Osteocyte (in vitro differentiated cells): ENCODE measurements around the gene ZNF428. TPM values are rescaled to one million over a fixed set of nuclear protein-coding genes. Genes with fewer than 3 reads are reported as not detected.

ENCODE experiments used
- DNase-seq: peaks from one replicate; pipeline ENCODE4 v3.0.0; 2021; ENCODE audit warnings: mixed read lengths; ENCODE audit not compliant: unreplicated experiment; ENCODE audit errors: extremely low spot score
- H3K27ac Mint-ChIP-seq: one replicate; pipeline ENCODE4 v1.8.0; 2021; ENCODE audit warnings: mild to moderate bottlenecking, mixed read lengths; ENCODE audit not compliant: unreplicated experiment
- H3K27me3 Mint-ChIP-seq: one replicate; pipeline ENCODE4 v1.8.0; 2021; ENCODE audit warnings: mixed read lengths; ENCODE audit not compliant: unreplicated experiment
- H3K36me3 Mint-ChIP-seq: one replicate; pipeline ENCODE4 v1.8.0; 2021; ENCODE audit warnings: mixed read lengths; ENCODE audit not compliant: unreplicated experiment
- H3K4me1 Mint-ChIP-seq: one replicate; pipeline ENCODE4 v1.8.0; 2021; ENCODE audit warnings: mixed read lengths; ENCODE audit not compliant: unreplicated experiment
- H3K4me3 Mint-ChIP-seq: one replicate; pipeline ENCODE4 v1.8.0; 2021; ENCODE audit warnings: mild to moderate bottlenecking, moderate library complexity, mixed read lengths; ENCODE audit not compliant: unreplicated experiment
- H3K9me3 Mint-ChIP-seq: one replicate; pipeline ENCODE4 v1.8.0; 2021; ENCODE audit warnings: mixed read lengths; ENCODE audit not compliant: unreplicated experiment
- total RNA-seq: library from RNA; stranded (reverse); gene quantifications from 2 replicates; pipeline ENCODE4 v1.2.1, GENCODE V29; 2021
- TF ChIP-seq, protein P1 (sequence below): fragments of 200-600 bp; sonication (generic); IDR thresholded peaks from 2 replicates; pipeline ENCODE4 v1.5.0; 2021; ENCODE audit warnings: antibody characterized with exemption, mild to moderate bottlenecking, moderate library complexity

Gene ZNF428
- total RNA-seq, 1 donor from 2014 or later = 74.1 TPM

DNA sequence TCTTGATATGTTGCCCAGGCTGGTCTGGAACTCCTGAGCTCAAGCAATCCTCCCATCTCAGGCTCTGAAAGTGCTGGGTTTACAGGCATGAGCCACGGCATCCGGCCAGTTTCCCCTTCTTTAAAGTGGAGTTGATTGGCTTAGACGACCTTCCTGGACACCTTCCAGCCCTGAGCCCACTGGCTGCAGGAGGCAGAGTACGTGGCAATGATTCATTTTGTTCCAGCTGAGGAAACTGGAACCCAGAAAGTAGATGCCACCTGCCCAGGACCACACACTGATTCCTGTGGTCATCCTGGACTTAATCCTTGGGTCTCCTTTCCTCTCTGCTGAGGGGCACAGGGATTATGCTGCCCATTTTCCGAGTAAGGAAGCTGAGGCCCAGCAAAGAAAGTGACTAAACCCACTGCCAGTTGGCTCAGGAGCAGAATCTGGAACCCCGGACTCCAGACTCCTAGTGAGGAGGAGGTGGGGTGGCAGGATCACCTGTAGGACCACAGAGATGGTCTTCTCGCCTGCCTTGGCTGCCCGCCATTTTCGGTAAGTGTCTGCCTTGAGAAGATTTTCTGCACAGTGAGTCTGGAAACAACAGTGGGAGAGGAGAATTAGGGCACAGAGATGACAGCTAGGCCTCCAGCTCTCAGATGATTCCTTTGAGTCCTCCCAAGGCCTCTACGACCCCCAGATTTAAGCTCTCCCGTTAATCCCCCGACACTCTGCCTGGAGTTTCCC, 44.8 kb downstream of the ZNF428 start:
- H3K27ac Mint-ChIP-seq = peak overlapping the region; percentile 93
- TF ChIP-seq, protein P1, sequence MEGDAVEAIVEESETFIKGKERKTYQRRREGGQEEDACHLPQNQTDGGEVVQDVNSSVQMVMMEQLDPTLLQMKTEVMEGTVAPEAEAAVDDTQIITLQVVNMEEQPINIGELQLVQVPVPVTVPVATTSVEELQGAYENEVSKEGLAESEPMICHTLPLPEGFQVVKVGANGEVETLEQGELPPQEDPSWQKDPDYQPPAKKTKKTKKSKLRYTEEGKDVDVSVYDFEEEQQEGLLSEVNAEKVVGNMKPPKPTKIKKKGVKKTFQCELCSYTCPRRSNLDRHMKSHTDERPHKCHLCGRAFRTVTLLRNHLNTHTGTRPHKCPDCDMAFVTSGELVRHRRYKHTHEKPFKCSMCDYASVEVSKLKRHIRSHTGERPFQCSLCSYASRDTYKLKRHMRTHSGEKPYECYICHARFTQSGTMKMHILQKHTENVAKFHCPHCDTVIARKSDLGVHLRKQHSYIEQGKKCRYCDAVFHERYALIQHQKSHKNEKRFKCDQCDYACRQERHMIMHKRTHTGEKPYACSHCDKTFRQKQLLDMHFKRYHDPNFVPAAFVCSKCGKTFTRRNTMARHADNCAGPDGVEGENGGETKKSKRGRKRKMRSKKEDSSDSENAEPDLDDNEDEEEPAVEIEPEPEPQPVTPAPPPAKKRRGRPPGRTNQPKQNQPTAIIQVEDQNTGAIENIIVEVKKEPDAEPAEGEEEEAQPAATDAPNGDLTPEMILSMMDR = no peak
- no peaks in the 10 kb centered on the region for H3K27me3 Mint-ChIP-seq
- H3K4me1 Mint-ChIP-seq = peaks cover 18% of the 10 kb centered on the region
- H3K36me3 Mint-ChIP-seq = peaks cover 5% of the 10 kb centered on the region
- peak overlapping the region; percentile 92 for H3K4me3 Mint-ChIP-seq
- no peak for DNase-seq
- no peaks in the 10 kb centered on the region for H3K9me3 Mint-ChIP-seq

DNA sequence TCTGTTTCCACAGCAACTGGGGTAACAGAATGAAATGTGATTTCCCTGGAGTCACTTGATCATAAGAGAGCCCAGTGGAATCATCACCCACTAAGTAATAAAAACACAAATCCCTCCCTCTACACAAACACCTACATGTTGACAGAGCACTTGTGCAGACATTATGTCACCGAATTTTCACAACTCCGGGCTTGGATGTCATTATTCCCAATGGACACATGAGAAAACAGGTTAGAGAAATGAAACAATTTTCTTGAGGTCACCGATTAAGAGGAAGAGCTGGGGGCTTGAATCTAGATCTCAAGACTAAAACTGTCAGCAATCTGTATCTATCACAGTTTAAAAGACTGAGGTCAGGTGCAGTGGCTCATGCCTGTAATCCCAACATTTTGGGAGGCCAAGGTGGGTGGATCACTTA, 47.2 kb downstream of the ZNF428 start:
- no peak for DNase-seq
- TF ChIP-seq, protein P1 = no peak
- Mint-ChIP-seq H3K4me3 (no peak overlapping the region), H3K9me3 (no peaks in the 10 kb centered on the region), H3K36me3 (peaks cover 5% of the 10 kb centered on the region), H3K27me3 (no peaks in the 10 kb centered on the region), H3K4me1 (peaks cover 18% of the 10 kb centered on the region), H3K27ac (no peak overlapping the region)

DNA sequence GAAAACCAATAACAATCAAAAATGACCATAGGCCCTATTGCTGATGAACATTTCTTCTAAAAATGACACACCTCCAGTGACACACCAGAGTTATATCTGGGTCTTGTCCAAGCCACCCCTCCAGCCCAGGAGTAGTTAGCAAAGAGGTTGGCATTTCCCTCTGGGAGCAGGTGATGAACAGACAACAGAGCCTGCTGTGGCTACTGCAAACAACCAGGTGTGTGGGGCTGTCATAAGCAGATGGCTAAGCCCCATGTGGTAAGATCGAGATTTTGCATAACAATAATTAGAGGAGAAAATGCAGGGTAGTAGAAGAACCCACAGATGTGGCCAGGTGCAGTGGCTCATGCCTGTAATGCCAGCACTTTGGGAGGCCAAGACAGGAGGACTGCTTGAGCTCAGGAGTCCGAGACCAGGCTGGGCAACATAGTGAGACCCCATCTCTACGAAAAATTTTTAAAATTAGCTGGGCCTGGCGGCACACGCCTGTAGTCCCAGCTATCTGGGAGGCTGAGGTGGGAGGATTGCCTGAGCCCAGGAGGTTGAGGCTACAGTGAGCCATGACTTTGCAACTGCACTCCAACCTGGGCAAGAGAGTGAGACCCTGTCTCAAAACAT, 49.1 kb downstream of the ZNF428 start:
- Mint-ChIP-seq H3K36me3 (peaks cover 6% of the 10 kb centered on the region), H3K4me3 (no peak overlapping the region), H3K9me3 (no peaks in the 10 kb centered on the region), H3K4me1 (peaks cover 14% of the 10 kb centered on the region), H3K27me3 (no peaks in the 10 kb centered on the region), H3K27ac (no peak overlapping the region)
- no peak for DNase-seq
- TF ChIP-seq, protein P1 = no peak

DNA sequence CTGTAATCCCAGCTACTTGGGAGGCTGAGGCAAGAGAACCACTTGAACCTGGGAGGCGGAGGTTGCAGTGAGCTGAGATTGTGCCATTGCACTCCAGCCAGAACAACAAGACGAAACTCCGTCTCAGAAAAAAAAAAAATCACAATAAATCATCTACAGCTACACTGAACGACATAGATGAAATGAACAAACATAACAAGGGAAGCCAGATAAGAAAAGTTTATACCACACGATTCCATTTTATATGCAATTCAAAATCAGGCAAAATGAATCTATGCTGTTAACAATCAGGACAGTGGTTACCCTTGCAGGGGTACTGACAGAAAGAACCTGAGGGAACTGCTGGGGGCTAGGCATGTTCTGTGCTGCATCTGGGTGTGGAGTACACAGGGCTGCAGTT, 49.8 kb downstream of the ZNF428 start:
- Mint-ChIP-seq H3K9me3 (no peaks in the 10 kb centered on the region), H3K4me1 (peaks cover 7% of the 10 kb centered on the region), H3K4me3 (no peak overlapping the region), H3K27ac (no peak overlapping the region), H3K27me3 (no peaks in the 10 kb centered on the region), H3K36me3 (peaks cover 6% of the 10 kb centered on the region)
- no peak for DNase-seq
- TF ChIP-seq, protein P1 = no peak

DNA sequence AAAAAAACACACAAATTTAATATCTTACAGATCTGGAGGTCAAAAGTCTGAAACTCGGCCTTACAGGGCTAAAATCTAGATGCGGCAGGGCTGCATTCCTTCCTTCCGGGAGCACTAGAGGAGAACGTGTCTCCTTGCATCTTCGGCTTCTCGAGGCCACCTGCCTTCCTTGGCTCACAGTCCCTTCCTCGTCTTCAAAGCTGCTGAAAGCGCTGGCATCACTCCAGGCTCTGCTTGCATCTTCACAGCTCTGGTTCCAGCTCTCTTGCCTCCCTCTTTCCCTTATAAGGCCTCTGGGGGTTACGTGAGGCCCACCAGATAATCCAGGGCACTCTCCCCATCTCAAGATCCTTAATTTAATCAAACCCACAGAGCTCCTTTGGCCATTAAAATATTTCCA, 54.6 kb downstream of the ZNF428 start:
- H3K27me3 Mint-ChIP-seq = no peaks in the 10 kb centered on the region
- TF ChIP-seq, protein P1 = no peak
- DNase-seq = no peak
- H3K4me1 Mint-ChIP-seq = peaks cover 16% of the 10 kb centered on the region
- peaks cover 9% of the 10 kb centered on the region for H3K36me3 Mint-ChIP-seq
- no peak overlapping the region for H3K27ac Mint-ChIP-seq
- H3K4me3 Mint-ChIP-seq = no peak overlapping the region
- no peaks in the 10 kb centered on the region for H3K9me3 Mint-ChIP-seq
